GM12872 (cell line): ENCODE data around the gene COL9A2.

ENCODE experiments used
- CTCF ChIP-seq: IDR thresholded peaks from 3 replicates; pipeline ENCODE4 v1.5.1; 2011; ENCODE audit warnings: low read depth, mild to moderate bottlenecking, low read length, moderate library complexity; ENCODE audit not compliant: insufficient read depth

COL9A2 gene

GRCh38 chr1:40252601-40253000 lies 64.5 kb downstream of the COL9A2 start:
- TF ChIP-seq CTCF, result no peak

- no peak for TF ChIP-seq CTCF
These were observed 65.6 kb downstream of the COL9A2 start for GRCh38 chr1:40251456-40251855.
